ENCODE data around the gene CPA5. TPM values are rescaled to one million over a fixed set of nuclear protein-coding genes. Genes with fewer than 3 reads are reported as not detected.

CPA5 gene
- total and polyA plus RNA-seq, 2 of the 8 experiments (the other 6 are each of a cell fraction or from before 2014, with no cell fraction given): 0.12 TPM; not detected in 1

- no peak for TF ChIP-seq ASH2L (IDR thresholded peaks at IDR 0.05; ENCODE audit: low read length)
- TF ChIP-seq RAD21 (IDR thresholded peaks at IDR 0.05 in 1 of 2, conservative IDR thresholded peaks at IDR 0.05 in 1 of 2; ENCODE audit: low read depth in 2 of 2, low read length in 2 of 2): no peak
- no peak for TF ChIP-seq KDM4A (IDR thresholded peaks at IDR 0.05; ENCODE audit: low read depth, low read length, severe bottlenecking)
- TF ChIP-seq TAF7 (optimal IDR thresholded peaks at IDR 0.05; ENCODE audit: borderline replicate concordance, low read depth, low read length): no peak
- TF ChIP-seq NANOG (IDR thresholded peaks at IDR 0.05; ENCODE audit: insufficient read depth, low read depth, low read length, poor library complexity, severe bottlenecking): no peak
- no peak for TF ChIP-seq EP300 (IDR thresholded peaks at IDR 0.05; ENCODE audit: borderline replicate concordance in 1 of 2, low read depth in 2 of 2, low read length in 2 of 2)
- TF ChIP-seq SUZ12 (IDR thresholded peaks at IDR 0.05; ENCODE audit: low read length): no peak
These were observed 48.2 kb upstream of the CPA5 start (continued) for GRCh38 chr7:130296221-130296951.

Measured in H1 (cell line).